Upper lobe of left lung (tissue), 6 donors: ENCODE data around the gene ARHGEF7. TPM values are rescaled to one million over a fixed set of nuclear protein-coding genes. Genes with fewer than 3 reads are reported as not detected.

Experiments used
- ATAC-seq, 2 donors: fragments of 200-7000 bp; cut with Tn5 transposase; one replicate each; pipeline ENCODE4 v1.9.1; 2022; ENCODE audit warnings: mild to moderate bottlenecking in 2 of 2, moderate library complexity in 2 of 2; ENCODE audit not compliant: low FRiP score in 2 of 2
- DNase-seq, 2 donors: peaks; one replicate each; pipeline ENCODE4 v3.0.0-alpha.2; 2019 to 2020
- H3K27ac ChIP-seq, 4 donors: fragments of 200-600 bp; sonication (generic); one replicate each; pipeline ENCODE4 v1.5.1; 2016 to 2019
- H3K27me3 ChIP-seq, 4 donors: fragments of 200-600 bp; sonication (generic); one replicate each; pipeline ENCODE4 v1.5.1; 2017 to 2019
- H3K36me3 ChIP-seq, 4 donors: fragments of 200-600 bp; sonication (generic); one replicate each; pipeline ENCODE4 v1.5.1; 2016 to 2019
- H3K4me1 ChIP-seq, 4 donors: fragments of 200-600 bp; sonication (generic); one replicate each; pipeline ENCODE4 v1.5.1; 2018 to 2019
- H3K4me3 ChIP-seq, 4 donors: fragments of 200-600 bp; sonication (generic); one replicate each; pipeline ENCODE4 v1.5.1; 2017 to 2019; ENCODE audit warnings: mild to moderate bottlenecking in 2 of 4, moderate library complexity in 1 of 4
- H3K9me3 ChIP-seq, 4 donors: fragments of 200-600 bp; sonication (generic); one replicate each; pipeline ENCODE4 v1.5.1; 2018 to 2019
- CTCF ChIP-seq, 6 experiments: fragments of 450-650 bp in 4 of 6; fragments of 200-600 bp in 2 of 6; sonication (generic) in 2 of 6; IDR thresholded peaks; one replicate each; pipeline ENCODE4 v1.5.1; 2016 to 2019; ENCODE audit warnings: antibody characterized with exemption in 6 of 6
- EP300 ChIP-seq, 4 donors: sonication (generic); formaldehyde crosslinking; IDR thresholded peaks; one replicate each; pipeline ENCODE4 v1.5.1; 2017; ENCODE audit warnings: antibody characterized with exemption in 4 of 4, control low read depth in 2 of 4
- POLR2A ChIP-seq, 4 donors: fragments of 450-650 bp; IDR thresholded peaks; one replicate each; pipeline ENCODE4 v1.5.1; 2016 to 2017; ENCODE audit warnings: antibody characterized with exemption in 4 of 4, mild to moderate bottlenecking in 2 of 4
- POLR2AphosphoS5 ChIP-seq, 2 donors: sonication (generic); formaldehyde crosslinking; IDR thresholded peaks; one replicate each; pipeline ENCODE4 v1.5.1; 2017; ENCODE audit warnings: antibody characterized with exemption in 2 of 2
- WGBS, 2 donors: methylation state at CpG; one replicate each; pipeline ENCODE4 v1.1.5; 2017 to 2018; 5-methylcytosine and 5-hydroxymethylcytosine counted together
- total RNA-seq, 6 donors: library from RNA; depleted of rRNA in 4 of 6; stranded (reverse); fragments of >200 nt in 4 of 6; gene quantifications; one replicate each; pipeline versions ENCODE4 v1.1.0 to v1.2.1, GENCODE V29; 2016 to 2021
- donor health status: DM: no; HTN: no; CAD: no; lungs with moderate emphysema.
- donor health status: DM: no; HTN: yes; CAD: no; lungs with severe emphysema.

The ARHGEF7 gene
- total RNA-seq, 6 donors from 2014 or later: 50.3 to 130 (median 67.4) TPM

- Histone ChIP-seq H3K27me3 (no peaks in the 10 kb centered on the region), H3K9me3 (no peaks in the 10 kb centered on the region), H3K27ac (peak overlapping the region in 3 of 4 donors; percentile 19 to 58 (median 47)), H3K4me1 (peaks cover 19 to 50% (median 37%) of the 10 kb centered on the region in 4 donors), H3K36me3 (no peaks in the 10 kb centered on the region), H3K4me3 (no peak overlapping the region)
- ATAC-seq (no peak), DNase-seq (no peak)
- WGBS, 2 donors: 87 to 91% methylated on average over 9 of the region's 9 CpGs
- TF ChIP-seq CTCF (IDR thresholded peaks at IDR 0.05) (no peak), EP300 (IDR thresholded peaks at IDR 0.05) (no peak), POLR2AphosphoS5 (IDR thresholded peaks at IDR 0.05) (no peak)
Observed at GRCh38 chr13:111209613-111210012, 94.5 kb downstream of the ARHGEF7 start.

- H3K27ac ChIP-seq: peak overlapping the region; percentile 5 to 58 (median 33)
- no peak overlapping the region for H3K4me3 ChIP-seq
- WGBS, 2 donors: 81 to 85% methylated on average over 4 of the region's 4 CpGs
- H3K27me3 ChIP-seq: no peaks in the 10 kb centered on the region
- H3K4me1 ChIP-seq: peaks cover 15 to 50% (median 38%) of the 10 kb centered on the region in 4 donors
- no peaks in the 10 kb centered on the region for H3K9me3 ChIP-seq
- ATAC-seq: no peak
- H3K36me3 ChIP-seq: no peaks in the 10 kb centered on the region
- no peak for DNase-seq
- TF ChIP-seq POLR2A (IDR thresholded peaks at IDR 0.05) (no peak), POLR2AphosphoS5 (IDR thresholded peaks at IDR 0.05) (no peak), EP300 (IDR thresholded peaks at IDR 0.05) (no peak), CTCF (IDR thresholded peaks at IDR 0.05) (no peak)
Observed at GRCh38 chr13:111210091-111210490, 95.0 kb downstream of the ARHGEF7 start.

GRCh38 chr13:111210544-111211469, 95.7 kb downstream of the ARHGEF7 start:
- Histone ChIP-seq H3K27me3 (no peaks in the 10 kb centered on the region), H3K36me3 (no peaks in the 10 kb centered on the region), H3K9me3 (no peaks in the 10 kb centered on the region), H3K4me1 (peaks cover 15 to 53% (median 39%) of the 10 kb centered on the region in 4 donors), H3K27ac (peak overlapping the region; percentile 5 to 58 (median 46)), H3K4me3 (no peak overlapping the region)
- WGBS, 2 donors: 54 to 60% methylated on average over 15 of the region's 15 CpGs
- ATAC-seq: peak; percentile 62 to 84
- peak in 1 of 2 donors; percentile 86 for DNase-seq
- no peak for TF ChIP-seq CTCF (IDR thresholded peaks at IDR 0.05)
- no peak for TF ChIP-seq EP300 (IDR thresholded peaks at IDR 0.05)
- no peak for TF ChIP-seq POLR2AphosphoS5 (IDR thresholded peaks at IDR 0.05)
- TF ChIP-seq POLR2A (IDR thresholded peaks at IDR 0.05): no peak

GRCh38 chr13:111211789-111212516, 96.8 kb downstream of the ARHGEF7 start:
- Histone ChIP-seq H3K36me3 (no peaks in the 10 kb centered on the region), H3K27ac (peak overlapping the region in 2 of 4 donors; percentile 5 to 58), H3K4me3 (no peak overlapping the region), H3K9me3 (no peaks in the 10 kb centered on the region), H3K4me1 (peaks cover 15 to 55% (median 40%) of the 10 kb centered on the region in 4 donors), H3K27me3 (no peaks in the 10 kb centered on the region)
- ATAC-seq (no peak), DNase-seq (no peak)
- WGBS, 2 donors: 81 to 85% methylated on average over 13 of the region's 13 CpGs
- TF ChIP-seq CTCF (IDR thresholded peaks at IDR 0.05) (no peak), POLR2A (IDR thresholded peaks at IDR 0.05) (no peak), POLR2AphosphoS5 (IDR thresholded peaks at IDR 0.05) (no peak), EP300 (IDR thresholded peaks at IDR 0.05) (no peak)
